Measurements from ENCODE around the gene GNB2.
A peak's percentile ranks its signal among the peaks of the same experiment; 100 is the strongest.

GNB2 gene

GRCh38 chr7:100673302-100673941 is at the start of gene GNB2:
GNB2 (plus strand) TSS chr7:100673740; CDS start chr7:100676266, 2,526 bp downstream.
- TF ChIP-seq POLR2A (IDR thresholded peaks at IDR 0.05; ENCODE audit: low read depth, low read length), result 0 out of 2 replicates have a peak, but pooled peaks have one; percentile 19
- peak; percentile 48 for FAIRE-seq

GRCh38 chr7:100623951-100624824 is 49.4 kb upstream of the GNB2 start:
- no peak for FAIRE-seq

More at GRCh38 chr7:100673302-100673941, at the start of gene GNB2:
- peak; percentile 95 for DNase-seq (ENCODE audit: insufficient read length, low spot score)

GRCh38 chr7:100626055-100626454 is 47.5 kb upstream of the GNB2 start:
- no peak for TF ChIP-seq POLR2A (IDR thresholded peaks at IDR 0.05; ENCODE audit: low read depth, low read length)

More at GRCh38 chr7:100623951-100624824, 49.4 kb upstream of the GNB2 start:
- no peak for DNase-seq (ENCODE audit: insufficient read length, low spot score)
- TF ChIP-seq POLR2A (IDR thresholded peaks at IDR 0.05; ENCODE audit: low read depth, low read length), result no peak

GRCh38 chr7:100626530-100627237 is 46.9 kb upstream of the GNB2 start:
- peak; percentile 52; the same call in 1 of the 2 replicates for TF ChIP-seq POLR2A (IDR thresholded peaks at IDR 0.05; ENCODE audit: low read depth, low read length)
- FAIRE-seq, result no peak
- peak; percentile 88 for DNase-seq (ENCODE audit: insufficient read length, low spot score)

More at GRCh38 chr7:100626055-100626454, 47.5 kb upstream of the GNB2 start:
- DNase-seq (ENCODE audit: insufficient read length, low spot score) (no peak), FAIRE-seq (no peak)

DNA sequence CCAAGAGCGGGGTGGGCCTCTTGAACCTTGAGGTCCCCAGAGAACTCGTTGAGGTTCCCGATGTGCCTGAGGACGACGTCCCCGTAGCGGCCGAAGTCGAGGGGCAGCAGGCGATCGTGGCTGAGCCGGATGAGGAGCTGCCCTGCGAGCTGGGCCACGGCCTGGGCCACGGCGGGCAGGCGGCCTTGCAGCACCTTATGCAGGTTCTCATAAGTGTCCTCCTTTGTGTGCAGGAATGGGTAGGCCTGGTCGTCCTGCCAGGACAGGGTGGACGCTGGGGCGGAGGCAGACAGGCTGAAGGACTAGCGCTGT is 46.3 kb upstream of the GNB2 start:
- FAIRE-seq (no peak), DNase-seq (ENCODE audit: insufficient read length, low spot score) (no peak)
- TF ChIP-seq POLR2A (IDR thresholded peaks at IDR 0.05; ENCODE audit: low read depth, low read length), result no peak

GRCh38 chr7:100629117-100629716 is 44.3 kb upstream of the GNB2 start:
- FAIRE-seq (no peak), DNase-seq (ENCODE audit: insufficient read length, low spot score) (peak; percentile 70)
- no peak for TF ChIP-seq POLR2A (IDR thresholded peaks at IDR 0.05; ENCODE audit: low read depth, low read length)

DNA sequence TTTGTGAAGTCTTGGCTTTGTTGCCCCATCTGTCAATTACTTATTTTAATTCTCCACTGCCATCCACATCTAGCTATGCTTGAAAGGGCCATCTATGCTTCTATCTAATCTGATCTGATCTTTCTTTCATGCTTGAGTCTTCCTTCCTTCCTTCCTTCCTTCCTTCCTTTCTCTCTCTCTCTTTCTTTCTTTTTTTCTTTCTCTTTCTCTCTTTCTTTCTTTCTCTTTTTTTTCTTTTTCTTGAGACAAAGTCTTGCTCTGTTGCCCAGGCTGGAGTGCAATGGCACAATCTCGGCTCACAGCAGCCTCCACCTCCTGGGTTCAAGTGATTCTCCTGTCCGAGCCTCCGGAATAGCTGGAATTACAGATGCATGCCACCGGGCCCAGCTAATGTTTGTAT is 43.5 kb upstream of the GNB2 start:
- no peak for FAIRE-seq
- TF ChIP-seq POLR2A (IDR thresholded peaks at IDR 0.05; ENCODE audit: low read depth, low read length), result no peak
- DNase-seq (ENCODE audit: insufficient read length, low spot score), result no peak

DNA sequence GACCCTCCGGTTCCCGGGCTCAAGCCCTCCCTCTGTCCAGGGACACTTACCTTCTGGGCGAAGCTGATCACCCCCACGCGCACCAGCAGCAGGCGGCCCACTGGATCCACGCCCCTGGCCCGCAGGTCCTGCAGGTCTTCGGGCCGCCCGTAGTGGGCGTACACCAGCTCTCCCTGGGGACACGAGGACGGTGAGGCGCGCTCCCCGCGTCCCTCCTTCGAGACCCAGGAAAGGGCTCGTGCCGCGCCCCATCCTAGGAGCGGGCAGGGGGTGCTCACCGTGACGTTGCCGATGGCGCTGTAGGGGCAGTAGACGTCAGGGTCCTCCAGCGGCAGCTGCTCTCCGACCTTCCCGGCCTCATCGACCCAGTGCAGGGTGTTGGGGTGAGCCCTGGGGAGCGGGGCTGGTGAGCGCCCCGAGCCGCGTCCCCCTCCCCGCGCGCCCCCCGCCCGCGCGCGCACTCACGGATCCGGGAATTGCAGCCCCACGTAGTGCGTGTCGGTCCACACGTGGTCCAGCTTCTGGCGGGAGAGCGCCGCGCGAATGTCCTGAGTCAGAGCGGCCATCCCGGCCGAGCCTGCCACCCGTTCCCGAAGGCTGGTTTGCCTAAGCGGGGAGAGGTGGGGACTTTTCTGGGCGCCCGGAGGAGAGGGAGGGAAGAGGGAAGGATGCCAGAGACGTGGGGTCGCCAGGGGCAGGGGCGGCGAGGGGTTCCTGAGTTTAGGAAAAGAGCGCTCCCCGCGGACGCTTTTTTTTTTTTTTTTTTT is 40.4 kb upstream of the GNB2 start:
- no peak for TF ChIP-seq POLR2A (IDR thresholded peaks at IDR 0.05; ENCODE audit: low read depth, low read length)
- DNase-seq (ENCODE audit: insufficient read length, low spot score), result no peak
- FAIRE-seq, result no peak

DNA sequence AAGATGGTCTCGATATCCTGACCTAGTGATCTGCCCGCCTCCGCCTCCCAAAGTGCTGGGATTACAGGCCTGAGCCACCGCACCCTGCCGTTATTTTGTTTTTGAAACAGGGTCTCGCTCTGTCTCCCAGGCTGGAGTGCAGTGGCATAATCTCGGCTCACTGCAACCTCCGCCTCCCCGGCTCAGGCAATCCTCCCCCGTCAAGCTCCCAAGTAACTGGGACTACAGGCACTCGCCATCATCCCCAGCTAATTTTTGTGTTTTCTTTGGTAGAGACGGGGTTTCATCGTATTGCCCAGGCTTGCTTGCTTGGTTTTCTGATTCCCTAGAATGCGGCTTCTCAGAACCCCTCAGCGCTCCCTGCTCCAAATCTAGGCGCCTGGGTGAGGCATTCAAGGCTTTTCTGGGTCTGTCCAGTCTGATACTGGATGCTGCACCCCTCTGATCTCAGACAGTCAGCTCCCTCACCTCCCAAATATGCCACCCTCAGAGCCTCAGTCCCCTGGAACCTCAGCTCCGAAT is 33.5 kb upstream of the GNB2 start:
- no peak for FAIRE-seq
- TF ChIP-seq POLR2A (IDR thresholded peaks at IDR 0.05; ENCODE audit: low read depth, low read length), result no peak
- no peak for DNase-seq (ENCODE audit: insufficient read length, low spot score)

DNA sequence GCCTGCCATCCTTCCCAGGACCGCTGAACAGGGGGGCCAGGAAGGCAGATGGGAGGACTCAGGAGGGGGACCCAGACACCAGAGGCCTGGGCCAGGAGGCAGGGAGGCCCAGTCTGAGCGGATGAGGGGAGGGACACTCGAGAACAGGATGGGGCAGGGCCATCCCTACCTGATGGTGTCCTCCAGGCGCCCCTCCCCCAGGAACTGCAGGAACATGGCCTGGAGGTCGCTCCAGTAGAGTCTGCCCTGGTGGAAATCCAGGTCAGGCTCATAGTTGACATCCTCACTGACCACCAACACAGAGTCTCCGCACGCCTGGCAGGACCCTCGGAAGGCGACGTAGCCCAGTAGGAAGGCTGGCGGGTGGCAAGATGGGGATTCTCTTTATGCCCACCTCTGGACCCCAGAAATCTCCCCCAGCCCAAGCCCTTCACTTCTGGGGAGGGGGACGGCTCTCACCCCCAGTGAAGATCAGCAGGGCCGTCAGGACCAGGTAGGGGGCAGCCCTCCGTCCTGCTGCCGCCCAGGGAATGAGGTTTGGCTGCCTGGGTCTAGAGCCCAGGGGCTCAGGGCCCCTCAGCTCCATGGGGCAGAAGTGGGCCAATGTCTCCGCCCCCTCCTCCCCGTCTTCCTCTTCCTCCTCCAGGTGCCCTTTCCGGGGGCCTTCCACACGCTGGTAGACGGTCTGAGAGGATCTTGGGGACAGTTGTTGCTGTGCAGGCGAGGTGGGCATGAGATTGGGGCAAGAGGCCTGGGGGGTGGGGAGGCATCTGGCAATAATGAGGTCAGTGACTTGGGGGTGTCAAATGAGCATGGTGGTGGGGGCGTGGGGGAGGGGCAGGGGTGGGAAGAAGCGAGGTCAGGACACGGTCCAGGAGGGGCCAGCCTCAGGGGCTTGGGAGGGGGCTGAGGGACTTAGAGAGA is 32.8 kb upstream of the GNB2 start:
- DNase-seq (ENCODE audit: insufficient read length, low spot score) (no peak), FAIRE-seq (no peak)
- no peak for TF ChIP-seq POLR2A (IDR thresholded peaks at IDR 0.05; ENCODE audit: low read depth, low read length)

- FAIRE-seq (no peak), DNase-seq (ENCODE audit: insufficient read length, low spot score) (no peak)
- no peak for TF ChIP-seq POLR2A (IDR thresholded peaks at IDR 0.05; ENCODE audit: low read depth, low read length)
Measured at GRCh38 chr7:100641463-100641859, 32.1 kb upstream of the GNB2 start, which contains the start of gene TFR2. TFR2 (minus strand) TSS chr7:100641552; CDS start chr7:100641509, 43 bp downstream.

Measured in H54 (cell line).